ENCODE data around the gene B4GALT2. TPM values are rescaled to one million over a fixed set of nuclear protein-coding genes. Genes with fewer than 3 reads are reported as not detected.

The B4GALT2 gene
- total and polyA plus RNA-seq, 9 of the 15 experiments (the other 6 are each of a cell fraction or from before 2014, with no cell fraction given), result 1.3 to 86.8 (median 43.8) TPM

DNA sequence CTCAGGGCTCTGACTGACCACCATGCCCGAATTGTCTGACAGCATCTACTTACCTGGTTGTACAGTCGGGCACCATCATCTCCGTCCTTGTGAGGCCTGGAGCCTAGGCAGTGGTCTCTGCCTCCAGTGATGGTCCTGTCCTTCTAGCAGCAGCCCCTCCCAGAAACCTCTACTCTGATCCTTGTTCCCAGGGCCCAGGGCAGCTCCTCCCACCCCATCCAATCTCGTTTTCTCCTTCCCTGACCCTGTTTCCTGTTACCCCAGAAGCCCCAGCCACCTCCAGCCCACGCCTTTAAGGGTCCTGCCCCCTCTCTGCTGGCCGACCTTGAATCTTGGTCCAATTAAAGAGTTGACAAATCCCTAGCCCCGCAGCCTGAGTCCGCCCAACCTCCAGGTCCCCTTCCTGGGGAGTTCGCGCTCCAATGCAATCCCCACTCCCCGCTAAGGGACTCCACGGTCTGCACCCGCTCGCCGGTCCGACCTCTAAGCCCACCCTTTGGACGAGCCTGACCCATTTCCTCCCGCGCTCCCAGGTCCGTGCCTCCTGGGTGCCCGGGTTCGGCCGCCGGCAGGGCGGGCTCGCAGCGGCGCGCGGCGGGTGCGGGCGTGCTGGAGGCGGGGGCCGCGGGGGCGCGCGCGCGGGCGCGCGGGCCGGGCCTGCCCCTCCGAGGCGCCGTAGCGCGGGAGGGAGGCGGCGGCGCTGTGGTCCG, at the start of gene B4GALT2 (continued):
- TF ChIP-seq, protein P1, sequence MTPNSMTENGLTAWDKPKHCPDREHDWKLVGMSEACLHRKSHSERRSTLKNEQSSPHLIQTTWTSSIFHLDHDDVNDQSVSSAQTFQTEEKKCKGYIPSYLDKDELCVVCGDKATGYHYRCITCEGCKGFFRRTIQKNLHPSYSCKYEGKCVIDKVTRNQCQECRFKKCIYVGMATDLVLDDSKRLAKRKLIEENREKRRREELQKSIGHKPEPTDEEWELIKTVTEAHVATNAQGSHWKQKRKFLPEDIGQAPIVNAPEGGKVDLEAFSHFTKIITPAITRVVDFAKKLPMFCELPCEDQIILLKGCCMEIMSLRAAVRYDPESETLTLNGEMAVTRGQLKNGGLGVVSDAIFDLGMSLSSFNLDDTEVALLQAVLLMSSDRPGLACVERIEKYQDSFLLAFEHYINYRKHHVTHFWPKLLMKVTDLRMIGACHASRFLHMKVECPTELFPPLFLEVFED (CRISPR knock-in tag; conservative IDR thresholded peaks at IDR 0.05), result no peak
- TF ChIP-seq KLF10 (CRISPR knock-in tag; IDR thresholded peaks at IDR 0.05) (no peak), EHMT2 (IDR thresholded peaks at IDR 0.05) (no peak), ZKSCAN1 (IDR thresholded peaks at IDR 0.05; ENCODE audit: low read depth, low read length) (no peak; the same call in 1 of the 2 replicates), CREB1 (IDR thresholded peaks at IDR 0.05) (no peak), CREB1 (CRISPR knock-in tag; IDR thresholded peaks at IDR 0.05) (no peak), KLF6 (CRISPR knock-in tag; IDR thresholded peaks at IDR 0.05; ENCODE audit: borderline replicate concordance) (no peak), KDM5B (IDR thresholded peaks at IDR 0.05; ENCODE audit: insufficient replicate concordance, low read depth, low read length) (peak; percentile 49), ZNF12 (CRISPR knock-in tag; IDR thresholded peaks at IDR 0.05) (0 out of 2 replicates have a peak, but pooled peaks have one; percentile 22), KHSRP (IDR thresholded peaks at IDR 0.05) (no peak)
- TF ChIP-seq, protein P2, sequence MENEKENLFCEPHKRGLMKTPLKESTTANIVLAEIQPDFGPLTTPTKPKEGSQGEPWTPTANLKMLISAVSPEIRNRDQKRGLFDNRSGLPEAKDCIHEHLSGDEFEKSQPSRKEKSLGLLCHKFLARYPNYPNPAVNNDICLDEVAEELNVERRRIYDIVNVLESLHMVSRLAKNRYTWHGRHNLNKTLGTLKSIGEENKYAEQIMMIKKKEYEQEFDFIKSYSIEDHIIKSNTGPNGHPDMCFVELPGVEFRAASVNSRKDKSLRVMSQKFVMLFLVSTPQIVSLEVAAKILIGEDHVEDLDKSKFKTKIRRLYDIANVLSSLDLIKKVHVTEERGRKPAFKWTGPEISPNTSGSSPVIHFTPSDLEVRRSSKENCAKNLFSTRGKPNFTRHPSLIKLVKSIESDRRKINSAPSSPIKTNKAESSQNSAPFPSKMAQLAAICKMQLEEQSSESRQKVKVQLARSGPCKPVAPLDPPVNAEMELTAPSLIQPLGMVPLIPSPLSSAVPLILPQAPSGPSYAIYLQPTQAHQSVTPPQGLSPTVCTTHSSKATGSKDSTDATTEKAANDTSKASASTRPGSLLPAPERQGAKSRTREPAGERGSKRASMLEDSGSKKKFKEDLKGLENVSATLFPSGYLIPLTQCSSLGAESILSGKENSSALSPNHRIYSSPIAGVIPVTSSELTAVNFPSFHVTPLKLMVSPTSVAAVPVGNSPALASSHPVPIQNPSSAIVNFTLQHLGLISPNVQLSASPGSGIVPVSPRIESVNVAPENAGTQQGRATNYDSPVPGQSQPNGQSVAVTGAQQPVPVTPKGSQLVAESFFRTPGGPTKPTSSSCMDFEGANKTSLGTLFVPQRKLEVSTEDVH (IDR thresholded peaks at IDR 0.05; ENCODE audit: low read depth, partially characterized antibody), result no peak
- TF ChIP-seq, protein P3, sequence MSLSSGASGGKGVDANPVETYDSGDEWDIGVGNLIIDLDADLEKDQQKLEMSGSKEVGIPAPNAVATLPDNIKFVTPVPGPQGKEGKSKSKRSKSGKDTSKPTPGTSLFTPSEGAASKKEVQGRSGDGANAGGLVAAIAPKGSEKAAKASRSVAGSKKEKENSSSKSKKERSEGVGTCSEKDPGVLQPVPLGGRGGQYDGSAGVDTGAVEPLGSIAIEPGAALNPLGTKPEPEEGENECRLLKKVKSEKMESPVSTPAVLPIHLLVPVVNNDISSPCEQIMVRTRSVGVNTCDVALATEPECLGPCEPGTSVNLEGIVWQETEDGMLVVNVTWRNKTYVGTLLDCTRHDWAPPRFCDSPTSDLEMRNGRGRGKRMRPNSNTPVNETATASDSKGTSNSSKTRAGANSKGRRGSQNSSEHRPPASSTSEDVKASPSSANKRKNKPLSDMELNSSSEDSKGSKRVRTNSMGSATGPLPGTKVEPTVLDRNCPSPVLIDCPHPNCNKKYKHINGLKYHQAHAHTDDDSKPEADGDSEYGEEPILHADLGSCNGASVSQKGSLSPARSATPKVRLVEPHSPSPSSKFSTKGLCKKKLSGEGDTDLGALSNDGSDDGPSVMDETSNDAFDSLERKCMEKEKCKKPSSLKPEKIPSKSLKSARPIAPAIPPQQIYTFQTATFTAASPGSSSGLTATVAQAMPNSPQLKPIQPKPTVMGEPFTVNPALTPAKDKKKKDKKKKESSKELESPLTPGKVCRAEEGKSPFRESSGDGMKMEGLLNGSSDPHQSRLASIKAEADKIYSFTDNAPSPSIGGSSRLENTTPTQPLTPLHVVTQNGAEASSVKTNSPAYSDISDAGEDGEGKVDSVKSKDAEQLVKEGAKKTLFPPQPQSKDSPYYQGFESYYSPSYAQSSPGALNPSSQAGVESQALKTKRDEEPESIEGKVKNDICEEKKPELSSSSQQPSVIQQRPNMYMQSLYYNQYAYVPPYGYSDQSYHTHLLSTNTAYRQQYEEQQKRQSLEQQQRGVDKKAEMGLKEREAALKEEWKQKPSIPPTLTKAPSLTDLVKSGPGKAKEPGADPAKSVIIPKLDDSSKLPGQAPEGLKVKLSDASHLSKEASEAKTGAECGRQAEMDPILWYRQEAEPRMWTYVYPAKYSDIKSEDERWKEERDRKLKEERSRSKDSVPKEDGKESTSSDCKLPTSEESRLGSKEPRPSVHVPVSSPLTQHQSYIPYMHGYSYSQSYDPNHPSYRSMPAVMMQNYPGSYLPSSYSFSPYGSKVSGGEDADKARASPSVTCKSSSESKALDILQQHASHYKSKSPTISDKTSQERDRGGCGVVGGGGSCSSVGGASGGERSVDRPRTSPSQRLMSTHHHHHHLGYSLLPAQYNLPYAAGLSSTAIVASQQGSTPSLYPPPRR (CRISPR knock-in tag; IDR thresholded peaks at IDR 0.05; ENCODE audit: borderline replicate concordance), result no peak
- TF ChIP-seq, protein P4, sequence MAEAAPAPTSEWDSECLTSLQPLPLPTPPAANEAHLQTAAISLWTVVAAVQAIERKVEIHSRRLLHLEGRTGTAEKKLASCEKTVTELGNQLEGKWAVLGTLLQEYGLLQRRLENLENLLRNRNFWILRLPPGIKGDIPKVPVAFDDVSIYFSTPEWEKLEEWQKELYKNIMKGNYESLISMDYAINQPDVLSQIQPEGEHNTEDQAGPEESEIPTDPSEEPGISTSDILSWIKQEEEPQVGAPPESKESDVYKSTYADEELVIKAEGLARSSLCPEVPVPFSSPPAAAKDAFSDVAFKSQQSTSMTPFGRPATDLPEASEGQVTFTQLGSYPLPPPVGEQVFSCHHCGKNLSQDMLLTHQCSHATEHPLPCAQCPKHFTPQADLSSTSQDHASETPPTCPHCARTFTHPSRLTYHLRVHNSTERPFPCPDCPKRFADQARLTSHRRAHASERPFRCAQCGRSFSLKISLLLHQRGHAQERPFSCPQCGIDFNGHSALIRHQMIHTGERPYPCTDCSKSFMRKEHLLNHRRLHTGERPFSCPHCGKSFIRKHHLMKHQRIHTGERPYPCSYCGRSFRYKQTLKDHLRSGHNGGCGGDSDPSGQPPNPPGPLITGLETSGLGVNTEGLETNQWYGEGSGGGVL (CRISPR knock-in tag; IDR thresholded peaks at IDR 0.05), result no peak
- TF ChIP-seq, protein P5, sequence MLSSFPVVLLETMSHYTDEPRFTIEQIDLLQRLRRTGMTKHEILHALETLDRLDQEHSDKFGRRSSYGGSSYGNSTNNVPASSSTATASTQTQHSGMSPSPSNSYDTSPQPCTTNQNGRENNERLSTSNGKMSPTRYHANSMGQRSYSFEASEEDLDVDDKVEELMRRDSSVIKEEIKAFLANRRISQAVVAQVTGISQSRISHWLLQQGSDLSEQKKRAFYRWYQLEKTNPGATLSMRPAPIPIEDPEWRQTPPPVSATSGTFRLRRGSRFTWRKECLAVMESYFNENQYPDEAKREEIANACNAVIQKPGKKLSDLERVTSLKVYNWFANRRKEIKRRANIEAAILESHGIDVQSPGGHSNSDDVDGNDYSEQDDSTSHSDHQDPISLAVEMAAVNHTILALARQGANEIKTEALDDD (IDR thresholded peaks at IDR 0.05), result no peak

All from K562 (cell line).